ENCODE data around the gene RBM7. TPM values are rescaled to one million over a fixed set of nuclear protein-coding genes. Genes with fewer than 3 reads are reported as not detected.

RBM7 gene
- total RNA-seq, 4 donors from 2014 or later: 11.7 to 19.6 (median 18.8) TPM

GRCh38 chr11:114377612-114378267 lies 22.7 kb upstream of the RBM7 start:
- intact Hi-C loops (cut with DNase I; ENCODE audit: low total_unique reads): no loop called here
- DNase-seq (ENCODE audit: low spot score in 2 of 2): no peak
- TF ChIP-seq POLR2A (IDR thresholded peaks at IDR 0.05) (no peak), CTCF (IDR thresholded peaks at IDR 0.05) (no peak)
- 81 to 82% methylated on average over 7 of the region's 7 CpGs for whole genome bisulfite sequencing, 2 donors
- H3K4me3 ChIP-seq (ENCODE audit: low read depth, poor library complexity, severe bottlenecking): no peak overlapping the region

- WGBS, 2 donors: 66 to 70% methylated on average over 5 of the region's 5 CpGs
- intact Hi-C loops (cut with DNase I; ENCODE audit: low total_unique reads): no loop called here
- H3K4me3 ChIP-seq (ENCODE audit: low read depth, poor library complexity, severe bottlenecking): no peak overlapping the region
- no peak for TF ChIP-seq POLR2A (IDR thresholded peaks at IDR 0.05)
- TF ChIP-seq CTCF (IDR thresholded peaks at IDR 0.05): no peak
- DNase-seq (ENCODE audit: low spot score in 2 of 2): no peak
Measured at GRCh38 chr11:114379394-114380069, 20.9 kb upstream of the RBM7 start.

- no peak overlapping the region for H3K4me3 ChIP-seq (ENCODE audit: low read depth, poor library complexity, severe bottlenecking)
- no peak for DNase-seq (ENCODE audit: low spot score in 2 of 2)
- TF ChIP-seq POLR2A (IDR thresholded peaks at IDR 0.05) (no peak), CTCF (IDR thresholded peaks at IDR 0.05) (no peak)
- intact Hi-C loops (cut with DNase I; ENCODE audit: low total_unique reads): no loop called here
- WGBS, 2 donors: 81 to 86% methylated on average over 3 of the region's 3 CpGs
Measured at GRCh38 chr11:114382509-114382908, 18.0 kb upstream of the RBM7 start.

- WGBS, 2 donors: 94 to 100% methylated on average over 1 of the region's 1 CpG
- intact Hi-C loops (cut with DNase I; ENCODE audit: low total_unique reads): no loop called here
- no peak overlapping the region for H3K4me3 ChIP-seq (ENCODE audit: low read depth, poor library complexity, severe bottlenecking)
- TF ChIP-seq CTCF (IDR thresholded peaks at IDR 0.05): no peak
- TF ChIP-seq POLR2A (IDR thresholded peaks at IDR 0.05): no peak
- DNase-seq (ENCODE audit: low spot score in 2 of 2): no peak
Measured at GRCh38 chr11:114384487-114384886, 16.0 kb upstream of the RBM7 start.

- no peak for TF ChIP-seq CTCF (IDR thresholded peaks at IDR 0.05)
- DNase-seq (ENCODE audit: low spot score in 2 of 2): no peak
Measured at GRCh38 chr11:114386131-114386530, 14.3 kb upstream of the RBM7 start.

More at GRCh38 chr11:114386131-114386530, 14.3 kb upstream of the RBM7 start:
- 47 to 48% methylated on average over 2 of the region's 2 CpGs for WGBS, 2 donors
- H3K4me3 ChIP-seq (ENCODE audit: low read depth, poor library complexity, severe bottlenecking): no peak overlapping the region
- intact Hi-C loops (cut with DNase I; ENCODE audit: low total_unique reads): no loop called here

Measured in lower leg skin (tissue), 4 donors.